Measurements from ENCODE around the gene GUCA2A. TPM values are rescaled to one million over a fixed set of nuclear protein-coding genes. Genes with fewer than 3 reads are reported as not detected.

GUCA2A gene
- total and polyA plus RNA-seq, 9 of the 15 experiments (the other 6 are each of a cell fraction or from before 2014, with no cell fraction given): not detected

DNA sequence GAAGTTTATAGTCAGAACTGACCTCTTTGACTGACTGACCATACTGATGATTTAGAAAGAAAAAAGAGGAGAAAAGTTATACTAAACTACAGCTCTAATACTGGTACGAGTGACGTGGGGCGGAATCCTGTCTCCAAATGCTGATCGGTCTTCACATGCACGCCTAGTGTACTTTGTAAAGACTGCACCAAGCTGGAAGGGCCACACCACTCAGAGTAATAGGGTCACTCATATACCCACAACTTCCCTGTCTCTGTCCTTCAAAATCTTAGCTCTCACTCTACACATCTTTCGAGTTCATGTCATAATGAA lies 19.4 kb upstream of the GUCA2A start:
- 89% methylated on average over 6 of the region's 6 CpGs for WGBS (ENCODE audit: insufficient coverage, low coverage, missing lambda C conversion rate)
- H3K79me2 ChIP-seq (ENCODE audit: control insufficient read depth, insufficient read depth, low read length): no peaks in the 10 kb centered on the region
- no peaks in the 10 kb centered on the region for H3K9me1 ChIP-seq (ENCODE audit: control insufficient read depth, insufficient read depth, low read length)
- no TSS peak for BruUV-seq (replicated peaks)
- CTCF ChIA-PET (ENCODE audit: low intra/inter-chr PET ratio): no interaction called here
- H3K27ac ChIP-seq (ENCODE audit: extremely low read depth, low read depth, low read length): no peak overlapping the region
- no peak for TF ChIP-seq ILK (tag; IDR thresholded peaks at IDR 0.05; ENCODE audit: borderline replicate concordance, low read depth)
- TF ChIP-seq, protein P1, sequence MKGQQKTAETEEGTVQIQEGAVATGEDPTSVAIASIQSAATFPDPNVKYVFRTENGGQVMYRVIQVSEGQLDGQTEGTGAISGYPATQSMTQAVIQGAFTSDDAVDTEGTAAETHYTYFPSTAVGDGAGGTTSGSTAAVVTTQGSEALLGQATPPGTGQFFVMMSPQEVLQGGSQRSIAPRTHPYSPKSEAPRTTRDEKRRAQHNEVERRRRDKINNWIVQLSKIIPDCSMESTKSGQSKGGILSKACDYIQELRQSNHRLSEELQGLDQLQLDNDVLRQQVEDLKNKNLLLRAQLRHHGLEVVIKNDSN (CRISPR knock-in tag; IDR thresholded peaks at IDR 0.05): no peak
- DNase-seq (ENCODE audit: extremely low read depth in 1 of 4, low spot score in 3 of 4): no peak
- ATAC-seq: no peak
- POLR2A ChIA-PET: interaction anchor here (0.9 to 1.7 kb wide), 2 partner anchors 9 to 11 kb away, joined by 3 to 5 read pairs; no protein-coding TSS in a partner anchor
- no peak overlapping the region for H3K9ac ChIP-seq (ENCODE audit: insufficient read depth in 1 of 2, low read depth in 2 of 2, low read length in 2 of 2)
- H3K9me3 ChIP-seq (replicated peaks; ENCODE audit: control insufficient read depth, insufficient read depth, low read depth, low read length): no peaks in the 10 kb centered on the region
- H3K4me2 ChIP-seq (ENCODE audit: insufficient read depth, low read length): no peak overlapping the region
- H3K27me3 ChIP-seq (ENCODE audit: control insufficient read depth in 2 of 2, insufficient read depth in 2 of 2, low read length in 2 of 2): no peaks in the 10 kb centered on the region
- intact Hi-C loops (cut with micrococcal nuclease): no loop called here
- H3K4me3 ChIP-seq: no peak overlapping the region
- H3K4me1 ChIP-seq (replicated peaks in 1 of 2; ENCODE audit: control insufficient read depth in 2 of 2, insufficient read depth in 2 of 2, low read length in 2 of 2): no peaks in the 10 kb centered on the region; a peak in 1 of 5 replicates
- FAIRE-seq: no peak
- in situ Hi-C loops (cut with MboI): no loop called here
- H2AFZ ChIP-seq (ENCODE audit: low read depth, low read length): no peak overlapping the region
- H4K20me1 ChIP-seq (replicated peaks; ENCODE audit: control insufficient read depth, insufficient read depth, low read length): no peaks in the 10 kb centered on the region
- H3K36me3 ChIP-seq (ENCODE audit: control insufficient read depth, insufficient read depth, low read length): peaks cover 77% of the 10 kb centered on the region

DNA sequence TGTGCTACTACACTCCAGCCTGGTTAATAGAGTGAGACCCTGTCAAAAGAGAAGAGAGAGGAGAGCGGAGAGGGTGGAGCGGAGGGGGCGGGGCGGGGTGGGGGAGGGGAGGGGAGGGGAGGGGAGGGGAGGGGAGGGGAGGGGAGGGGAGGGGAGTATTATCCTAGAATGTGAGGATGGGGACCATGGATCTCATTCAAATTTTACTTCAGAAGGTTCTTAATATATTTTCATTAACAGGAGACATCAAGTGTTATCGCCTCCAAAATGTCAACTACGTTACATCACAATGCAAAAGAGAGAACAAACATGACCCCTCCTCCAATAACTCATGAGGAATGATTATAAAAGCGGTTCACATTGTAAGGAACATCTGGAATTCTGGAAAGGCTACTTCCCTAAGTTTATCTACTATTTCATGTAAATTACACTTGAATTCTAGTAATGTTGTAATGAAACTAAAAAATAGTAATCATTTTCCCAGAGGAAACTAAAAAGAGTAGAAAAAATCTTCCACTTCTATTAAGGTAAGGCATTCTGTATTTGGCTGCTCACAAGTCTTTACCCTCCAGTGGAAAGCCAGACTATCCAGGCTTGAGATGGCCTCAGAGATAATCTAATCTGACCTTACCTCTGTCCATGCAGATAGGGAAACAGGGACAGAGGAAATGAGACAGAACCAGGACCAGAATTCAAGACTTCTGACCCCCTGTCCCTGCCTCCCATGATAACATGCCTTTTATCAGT lies 18.8 kb upstream of the GUCA2A start:
- Histone ChIP-seq H3K27ac (ENCODE audit: extremely low read depth, low read depth, low read length) (no peak overlapping the region), H3K4me1 (replicated peaks in 1 of 2; ENCODE audit: control insufficient read depth in 2 of 2, insufficient read depth in 2 of 2, low read length in 2 of 2) (peaks cover 0 to 2% of the 10 kb centered on the region in 2 experiments; a peak in 2 of 5 replicates), H2AFZ (ENCODE audit: low read depth, low read length) (no peak overlapping the region), H3K36me3 (ENCODE audit: control insufficient read depth, insufficient read depth, low read length) (peaks cover 74% of the 10 kb centered on the region), H3K27me3 (ENCODE audit: control insufficient read depth in 2 of 2, insufficient read depth in 2 of 2, low read length in 2 of 2) (no peaks in the 10 kb centered on the region), H3K79me2 (ENCODE audit: control insufficient read depth, insufficient read depth, low read length) (no peaks in the 10 kb centered on the region), H3K9me3 (replicated peaks; ENCODE audit: control insufficient read depth, insufficient read depth, low read depth, low read length) (no peaks in the 10 kb centered on the region), H3K9ac (ENCODE audit: insufficient read depth in 1 of 2, low read depth in 2 of 2, low read length in 2 of 2) (no peak overlapping the region), H3K9me1 (ENCODE audit: control insufficient read depth, insufficient read depth, low read length) (no peaks in the 10 kb centered on the region), H3K4me2 (ENCODE audit: insufficient read depth, low read length) (no peak overlapping the region), H3K4me3 (no peak overlapping the region), H4K20me1 (replicated peaks; ENCODE audit: control insufficient read depth, insufficient read depth, low read length) (no peaks in the 10 kb centered on the region)
- WGBS (ENCODE audit: insufficient coverage, low coverage, missing lambda C conversion rate): 98% methylated on average over 3 of the region's 7 CpGs
- CTCF ChIA-PET (ENCODE audit: low intra/inter-chr PET ratio): no interaction called here
- no peak for FAIRE-seq
- DNase-seq (ENCODE audit: extremely low read depth in 1 of 4, low spot score in 3 of 4): no peak
- intact Hi-C loops (cut with micrococcal nuclease): no loop called here
- BruUV-seq (replicated peaks): no TSS peak
- POLR2A ChIA-PET: interaction anchor here (0.9 to 1.7 kb wide), 2 partner anchors 9 to 11 kb away, joined by 3 to 5 read pairs; no protein-coding TSS in a partner anchor
- no peak for ATAC-seq
- in situ Hi-C loops (cut with MboI): no loop called here
- TF ChIP-seq, protein P2, sequence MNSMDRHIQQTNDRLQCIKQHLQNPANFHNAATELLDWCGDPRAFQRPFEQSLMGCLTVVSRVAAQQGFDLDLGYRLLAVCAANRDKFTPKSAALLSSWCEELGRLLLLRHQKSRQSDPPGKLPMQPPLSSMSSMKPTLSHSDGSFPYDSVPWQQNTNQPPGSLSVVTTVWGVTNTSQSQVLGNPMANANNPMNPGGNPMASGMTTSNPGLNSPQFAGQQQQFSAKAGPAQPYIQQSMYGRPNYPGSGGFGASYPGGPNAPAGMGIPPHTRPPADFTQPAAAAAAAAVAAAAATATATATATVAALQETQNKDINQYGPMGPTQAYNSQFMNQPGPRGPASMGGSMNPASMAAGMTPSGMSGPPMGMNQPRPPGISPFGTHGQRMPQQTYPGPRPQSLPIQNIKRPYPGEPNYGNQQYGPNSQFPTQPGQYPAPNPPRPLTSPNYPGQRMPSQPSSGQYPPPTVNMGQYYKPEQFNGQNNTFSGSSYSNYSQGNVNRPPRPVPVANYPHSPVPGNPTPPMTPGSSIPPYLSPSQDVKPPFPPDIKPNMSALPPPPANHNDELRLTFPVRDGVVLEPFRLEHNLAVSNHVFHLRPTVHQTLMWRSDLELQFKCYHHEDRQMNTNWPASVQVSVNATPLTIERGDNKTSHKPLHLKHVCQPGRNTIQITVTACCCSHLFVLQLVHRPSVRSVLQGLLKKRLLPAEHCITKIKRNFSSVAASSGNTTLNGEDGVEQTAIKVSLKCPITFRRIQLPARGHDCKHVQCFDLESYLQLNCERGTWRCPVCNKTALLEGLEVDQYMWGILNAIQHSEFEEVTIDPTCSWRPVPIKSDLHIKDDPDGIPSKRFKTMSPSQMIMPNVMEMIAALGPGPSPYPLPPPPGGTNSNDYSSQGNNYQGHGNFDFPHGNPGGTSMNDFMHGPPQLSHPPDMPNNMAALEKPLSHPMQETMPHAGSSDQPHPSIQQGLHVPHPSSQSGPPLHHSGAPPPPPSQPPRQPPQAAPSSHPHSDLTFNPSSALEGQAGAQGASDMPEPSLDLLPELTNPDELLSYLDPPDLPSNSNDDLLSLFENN (IDR thresholded peaks at IDR 0.05; ENCODE audit: low read depth in 2 of 2, low read length in 2 of 2): no peak
- TF ChIP-seq, protein P3, sequence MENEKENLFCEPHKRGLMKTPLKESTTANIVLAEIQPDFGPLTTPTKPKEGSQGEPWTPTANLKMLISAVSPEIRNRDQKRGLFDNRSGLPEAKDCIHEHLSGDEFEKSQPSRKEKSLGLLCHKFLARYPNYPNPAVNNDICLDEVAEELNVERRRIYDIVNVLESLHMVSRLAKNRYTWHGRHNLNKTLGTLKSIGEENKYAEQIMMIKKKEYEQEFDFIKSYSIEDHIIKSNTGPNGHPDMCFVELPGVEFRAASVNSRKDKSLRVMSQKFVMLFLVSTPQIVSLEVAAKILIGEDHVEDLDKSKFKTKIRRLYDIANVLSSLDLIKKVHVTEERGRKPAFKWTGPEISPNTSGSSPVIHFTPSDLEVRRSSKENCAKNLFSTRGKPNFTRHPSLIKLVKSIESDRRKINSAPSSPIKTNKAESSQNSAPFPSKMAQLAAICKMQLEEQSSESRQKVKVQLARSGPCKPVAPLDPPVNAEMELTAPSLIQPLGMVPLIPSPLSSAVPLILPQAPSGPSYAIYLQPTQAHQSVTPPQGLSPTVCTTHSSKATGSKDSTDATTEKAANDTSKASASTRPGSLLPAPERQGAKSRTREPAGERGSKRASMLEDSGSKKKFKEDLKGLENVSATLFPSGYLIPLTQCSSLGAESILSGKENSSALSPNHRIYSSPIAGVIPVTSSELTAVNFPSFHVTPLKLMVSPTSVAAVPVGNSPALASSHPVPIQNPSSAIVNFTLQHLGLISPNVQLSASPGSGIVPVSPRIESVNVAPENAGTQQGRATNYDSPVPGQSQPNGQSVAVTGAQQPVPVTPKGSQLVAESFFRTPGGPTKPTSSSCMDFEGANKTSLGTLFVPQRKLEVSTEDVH (IDR thresholded peaks at IDR 0.05; ENCODE audit: low read depth, partially characterized antibody): no peak

Data from K562 (cell line).